GM10847 (cell line): ENCODE results near the gene HEMK1.

Experiments
- POLR2A ChIP-seq: IDR thresholded peaks from 2 replicates; pipeline ENCODE4 v1.6.1; 2011; ENCODE audit not compliant: insufficient read length; ENCODE audit errors: extremely low read depth

The HEMK1 gene

GRCh38 chr3:50611464-50612233, 42.3 kb downstream of the HEMK1 start, which contains the start of gene CISH:
Gene CISH (minus strand): TSS chr3:50611774. CDS start chr3:50611650, 124 bp downstream.
- TF ChIP-seq POLR2A, result peak; percentile 37

GRCh38 chr3:50612234-50612882, 43.0 kb downstream of the HEMK1 start:
- no peak for TF ChIP-seq POLR2A

GRCh38 chr3:50612970-50613846, 43.9 kb downstream of the HEMK1 start:
- no peak for TF ChIP-seq POLR2A

- TF ChIP-seq POLR2A, result no peak
Measured at GRCh38 chr3:50615190-50615589, 45.9 kb downstream of the HEMK1 start.

GRCh38 chr3:50616003-50616769, 46.9 kb downstream of the HEMK1 start:
- TF ChIP-seq POLR2A, result no peak

- peak; percentile 14 for TF ChIP-seq POLR2A
Measured at GRCh38 chr3:50616770-50617095, 47.4 kb downstream of the HEMK1 start.

- TF ChIP-seq POLR2A, result peak; percentile 10
Measured at GRCh38 chr3:50617096-50617791, 47.9 kb downstream of the HEMK1 start, which contains the start of gene MAPKAPK3. Gene MAPKAPK3 (plus strand): TSS chr3:50617151. CDS start chr3:50617566, 415 bp downstream.

- no peak for TF ChIP-seq POLR2A
Measured at GRCh38 chr3:50617911-50618481, 48.7 kb downstream of the HEMK1 start.

GRCh38 chr3:50620420-50620819, 51.1 kb downstream of the HEMK1 start:
- TF ChIP-seq POLR2A, result no peak

- TF ChIP-seq POLR2A, result no peak
Measured at GRCh38 chr3:50620820-50621219, 51.5 kb downstream of the HEMK1 start.

GRCh38 chr3:50622881-50623280, 53.6 kb downstream of the HEMK1 start:
- no peak for TF ChIP-seq POLR2A

GRCh38 chr3:50623840-50624474, 54.6 kb downstream of the HEMK1 start:
- no peak for TF ChIP-seq POLR2A

- TF ChIP-seq POLR2A, result no peak
Measured at GRCh38 chr3:50624634-50625033, 55.3 kb downstream of the HEMK1 start.
